Measurements from ENCODE around the gene CEP41.

The CEP41 gene

DNA sequence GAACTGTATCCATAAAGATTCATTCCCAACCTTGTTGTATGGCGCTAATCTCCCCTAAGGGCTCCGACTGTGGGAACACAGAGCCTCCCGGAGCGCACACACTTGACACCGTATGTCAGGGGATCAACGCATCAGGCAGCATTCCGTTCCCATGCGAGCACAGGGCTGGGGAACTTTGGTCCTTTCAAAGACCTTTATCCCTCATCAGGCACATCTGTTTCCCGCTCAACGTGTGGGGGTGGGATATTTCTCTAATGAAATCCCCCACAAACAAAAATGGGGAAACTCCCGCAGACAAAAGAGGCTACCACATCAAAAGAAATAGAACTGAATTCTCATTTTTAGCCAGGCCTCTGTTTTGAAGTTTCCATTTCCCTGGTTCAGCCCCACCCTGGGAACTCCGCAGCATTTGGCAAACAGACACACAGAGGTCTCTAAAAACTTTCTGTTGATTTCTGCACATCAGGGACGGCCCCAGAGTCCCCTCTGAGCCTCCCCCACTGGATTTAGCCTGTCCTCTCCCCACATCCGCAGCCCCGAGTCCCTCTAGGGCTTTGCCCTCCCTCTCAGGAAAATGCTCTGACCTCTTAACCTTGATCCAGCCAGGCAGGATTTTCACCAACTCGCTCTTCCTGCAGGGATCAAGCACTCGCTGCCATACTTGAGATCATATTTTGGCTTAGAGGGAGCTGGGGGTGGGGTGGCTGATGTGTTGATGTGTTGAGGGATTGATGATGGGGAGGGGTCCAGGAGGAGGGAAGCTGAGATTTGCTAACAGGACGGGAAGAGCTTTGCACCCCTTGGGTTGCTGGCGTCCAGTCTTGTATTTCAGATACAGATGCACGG lies 89.6 kb downstream of the CEP41 start:
- no peak for DNase-seq (ENCODE audit: low read depth)

DNA sequence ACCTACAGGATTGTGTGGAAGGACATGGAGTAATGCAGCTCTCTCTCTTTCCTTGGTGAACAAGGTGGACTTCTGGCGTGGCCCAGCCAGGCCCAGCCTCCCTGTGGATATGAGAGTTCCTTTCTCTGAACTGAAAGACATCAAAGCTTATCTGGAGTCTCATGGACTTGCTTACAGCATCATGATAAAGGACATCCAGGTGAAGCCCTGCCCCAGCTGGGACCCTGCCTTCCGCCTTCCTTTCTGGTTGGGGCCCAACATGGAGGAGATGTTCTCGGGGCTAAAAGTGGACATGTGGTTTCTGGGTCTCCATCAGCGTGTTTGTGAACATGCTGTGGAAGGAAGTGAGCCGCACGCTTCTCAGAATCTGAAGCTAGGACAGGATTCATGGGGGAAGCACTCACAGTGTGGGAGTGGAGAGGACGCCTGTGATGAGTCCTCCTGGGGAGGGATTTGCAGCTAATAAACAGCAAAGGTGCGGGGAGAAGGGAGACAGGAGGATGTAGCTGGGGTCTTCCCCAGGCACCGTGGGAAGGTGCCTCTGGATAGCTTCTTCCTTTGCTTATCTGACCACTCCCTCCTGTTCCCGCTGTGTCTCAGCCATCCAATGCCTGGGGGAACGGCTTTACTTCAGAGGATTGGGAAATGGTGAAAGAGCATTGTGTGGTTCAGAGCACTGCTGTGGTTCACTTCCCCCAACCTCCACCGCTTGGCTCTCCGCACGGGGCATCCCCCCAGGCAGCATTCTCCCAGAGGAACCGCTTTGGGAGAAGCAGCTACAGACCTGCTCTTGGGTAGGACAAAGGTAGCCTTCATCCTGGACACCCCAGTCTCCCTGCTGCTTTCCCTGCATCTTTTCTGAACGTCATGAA lies 90.7 kb downstream of the CEP41 start:
- peak; percentile 63 for DNase-seq (ENCODE audit: low read depth)

DNA sequence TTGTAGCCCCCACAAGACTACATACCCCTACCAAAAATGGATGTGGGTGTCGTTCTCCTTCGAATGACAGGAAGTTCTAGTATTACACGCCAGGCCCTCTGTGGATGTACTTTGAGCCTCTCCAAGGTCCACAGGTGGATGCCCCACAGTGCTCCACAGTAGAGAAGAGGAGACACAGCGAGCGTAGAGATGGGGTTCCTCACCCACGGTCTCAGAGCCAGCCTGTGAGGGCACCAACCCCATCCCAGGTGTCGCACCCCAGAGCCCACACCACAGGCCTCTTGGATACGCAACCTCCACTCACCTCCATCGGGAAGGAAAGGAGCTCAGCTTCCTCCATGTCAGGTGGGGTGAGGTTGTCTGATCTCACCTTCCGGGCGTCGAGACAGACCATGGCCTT lies 93.9 kb downstream of the CEP41 start:
- no peak for DNase-seq (ENCODE audit: low read depth)

DNA sequence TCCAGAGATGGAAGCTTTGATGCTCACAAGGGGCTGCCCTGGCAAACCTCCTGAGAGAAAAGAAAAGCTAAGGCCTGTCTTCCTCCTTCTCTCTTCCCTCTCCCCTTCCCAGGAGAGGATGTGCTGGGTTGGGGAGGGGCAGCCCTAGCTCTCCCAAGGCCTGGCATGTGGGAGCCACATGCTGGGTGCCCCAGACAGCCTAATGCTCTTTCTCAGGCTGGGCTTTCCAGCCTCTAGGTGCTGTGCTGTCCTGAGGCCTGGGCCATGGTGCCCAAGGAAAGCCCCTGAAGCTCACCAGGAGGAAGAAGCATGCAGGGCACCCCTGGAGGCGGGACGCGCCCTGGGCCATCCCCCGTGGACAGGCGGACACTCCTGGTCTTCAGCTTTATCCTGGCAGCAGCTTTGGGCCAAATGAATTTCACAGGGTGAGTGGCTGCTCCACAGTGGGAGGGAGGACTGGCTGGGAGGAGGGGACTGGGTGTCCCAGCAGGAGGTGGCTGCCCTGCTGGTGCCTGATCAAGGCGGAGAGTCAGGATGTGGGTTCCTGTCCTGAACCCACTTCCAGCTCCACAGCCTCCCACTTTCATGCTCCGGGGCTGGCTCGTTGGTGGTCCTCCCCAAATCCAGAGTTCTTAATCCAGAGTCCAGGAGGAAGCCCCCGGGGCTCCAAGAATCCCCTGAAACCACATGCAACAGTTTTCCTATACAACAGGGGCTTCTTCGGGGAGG lies 94.5 kb downstream of the CEP41 start:
- DNase-seq (ENCODE audit: low read depth): no peak

DNA sequence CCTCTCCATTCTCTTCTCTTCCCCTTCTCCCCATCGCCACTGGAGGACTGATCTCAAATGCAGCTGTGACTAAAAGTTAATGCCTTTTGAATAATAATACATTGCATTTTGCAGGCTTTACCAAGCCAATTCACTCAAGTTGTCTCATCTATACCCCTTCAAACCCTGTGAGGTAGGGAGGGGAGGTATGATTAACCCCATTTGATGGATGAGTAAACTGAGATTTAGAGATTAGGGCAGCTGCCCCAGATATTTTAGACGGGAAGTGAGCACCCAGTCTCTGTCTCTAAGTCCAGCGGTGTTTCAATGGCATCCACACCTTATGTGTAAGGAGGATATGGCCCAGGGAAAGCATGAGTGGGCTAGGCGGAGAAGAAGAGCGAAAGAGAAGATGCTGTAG lies 95.1 kb downstream of the CEP41 start:
- DNase-seq (ENCODE audit: low read depth): no peak

DNA sequence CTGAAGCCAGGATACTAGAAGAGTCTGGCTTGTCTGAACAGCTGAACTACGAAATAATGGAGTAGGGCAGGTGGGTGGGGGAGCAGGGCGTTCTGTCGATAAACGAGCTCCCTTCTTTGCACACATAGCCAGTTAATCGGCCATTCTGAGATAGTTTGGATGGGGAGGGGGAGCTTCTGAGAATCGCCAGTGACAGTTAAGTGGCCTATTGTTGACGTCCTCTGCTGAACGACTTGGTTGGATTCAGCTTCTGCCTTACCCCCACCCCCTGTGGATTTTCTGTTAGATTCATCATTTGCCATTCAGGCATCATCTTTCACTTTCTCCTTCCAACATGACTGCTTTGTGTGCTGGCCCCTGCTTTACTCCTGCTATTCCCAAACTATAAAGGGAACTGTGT lies 95.7 kb downstream of the CEP41 start:
- no peak for DNase-seq (ENCODE audit: low read depth)

DNA sequence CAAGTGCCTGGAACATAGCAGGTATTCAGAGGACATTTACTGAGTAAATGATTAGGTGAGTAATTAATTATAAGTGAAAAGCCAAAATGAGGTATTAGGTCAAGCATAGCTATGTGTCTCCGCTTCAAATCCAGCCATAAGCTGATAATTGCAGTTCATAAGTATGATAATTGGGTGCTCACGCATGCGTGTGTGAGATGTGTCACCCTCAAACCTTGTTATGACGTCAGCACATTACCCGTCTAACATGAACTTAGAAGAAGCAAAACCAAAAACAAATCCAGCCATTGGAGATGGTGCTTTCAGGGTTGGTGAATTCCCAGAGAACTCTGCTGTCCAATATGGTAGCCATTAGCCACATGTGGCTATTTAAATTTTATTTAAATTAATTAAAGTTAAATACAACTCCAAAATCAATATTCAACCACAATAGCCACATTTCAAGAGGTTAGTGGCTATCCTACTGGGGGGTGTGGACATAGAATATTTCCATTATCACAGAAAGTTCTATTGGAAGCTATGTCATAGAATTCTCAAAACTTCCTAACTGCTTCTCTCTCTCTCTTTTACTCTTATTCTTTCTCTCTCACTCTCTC lies 96.4 kb downstream of the CEP41 start, which contains the start of gene CPA5:
CPA5 (plus strand) TSS at position 546 of the 596 bp plus-strand sequence. CDS start 1,670 bp downstream, outside the sequence.
- no peak for DNase-seq (ENCODE audit: low read depth)

Data from EH (cell line).